Inflammatory macrophage (primary cell): ENCODE data around the gene P4HA2.
A peak's percentile ranks its signal among the peaks of the same experiment; 100 is the strongest.

Experiments used
- DNase-seq, 2 donors: peaks; one replicate each; pipeline ENCODE4 v3.0.0-alpha.2; 2020 to 2022

P4HA2 gene

GRCh38 chr5:132246806-132247205 lies 19.2 kb upstream of the P4HA2 start:
- no peak for DNase-seq

- DNase-seq, result no peak
Measured at GRCh38 chr5:132245593-132245992, 17.9 kb upstream of the P4HA2 start.

- DNase-seq, result no peak
Measured at GRCh38 chr5:132243366-132243977, 15.8 kb upstream of the P4HA2 start.

GRCh38 chr5:132239776-132240175 lies 12.1 kb upstream of the P4HA2 start:
- no peak for DNase-seq

GRCh38 chr5:132238901-132239500 lies 11.3 kb upstream of the P4HA2 start:
- DNase-seq, result peak in 1 of 2 donors; percentile 55

GRCh38 chr5:132238169-132238744 lies 10.6 kb upstream of the P4HA2 start:
- DNase-seq, result peak; percentile 67 to 78

GRCh38 chr5:132237670-132238069 lies 10.0 kb upstream of the P4HA2 start:
- no peak for DNase-seq

GRCh38 chr5:132237141-132237540 lies 9.5 kb upstream of the P4HA2 start:
- DNase-seq, result no peak

- DNase-seq, result no peak
Measured at GRCh38 chr5:132235340-132235739, 7.7 kb upstream of the P4HA2 start.

- no peak for DNase-seq
Measured at GRCh38 chr5:132234684-132235062, 7.0 kb upstream of the P4HA2 start.

GRCh38 chr5:132233811-132234683 lies 6.4 kb upstream of the P4HA2 start:
- DNase-seq, result no peak

- no peak for DNase-seq
Measured at GRCh38 chr5:132233081-132233480, 5.4 kb upstream of the P4HA2 start.

- no peak for DNase-seq
Measured at GRCh38 chr5:132232465-132232864, 4.8 kb upstream of the P4HA2 start.

GRCh38 chr5:132230871-132231270 lies 3.2 kb upstream of the P4HA2 start:
- no peak for DNase-seq

GRCh38 chr5:132229236-132229635 lies 1.6 kb upstream of the P4HA2 start:
- DNase-seq, result no peak

GRCh38 chr5:132228241-132229035 lies 785 bp upstream of the P4HA2 start:
- DNase-seq, result no peak

GRCh38 chr5:132227235-132227484 lies 493 bp downstream of the P4HA2 start:
- no peak for DNase-seq

- DNase-seq, result no peak
Measured at GRCh38 chr5:132226516-132227234, 978 bp downstream of the P4HA2 start.

GRCh38 chr5:132225165-132226032 lies 2.3 kb downstream of the P4HA2 start:
- DNase-seq, result peak; percentile 6 to 19

GRCh38 chr5:132224716-132225115 lies 2.9 kb downstream of the P4HA2 start:
- no peak for DNase-seq

- no peak for DNase-seq
Measured at GRCh38 chr5:132223861-132224260, 3.8 kb downstream of the P4HA2 start.
